Stomach (tissue), 4 donors: ENCODE measurements around the gene JSRP1.

Source experiments
- POLR2A ChIP-seq, 4 donors: fragments of 450-650 bp; IDR thresholded peaks; one replicate each; pipeline ENCODE4 v1.6.1; 2016; ENCODE audit warnings: antibody characterized with exemption in 4 of 4, control low read depth in 2 of 4, mild to moderate bottlenecking in 1 of 4, moderate library complexity in 1 of 4
- POLR2AphosphoS5 ChIP-seq, 3 donors: sonication (generic); formaldehyde crosslinking; IDR thresholded peaks; one replicate each; pipeline ENCODE4 v1.6.1; 2016; ENCODE audit warnings: antibody characterized with exemption in 3 of 3
- TF ChIP-seq, protein P1 (sequence below), 7 experiments: fragments of 450-650 bp in 4 of 7; fragments of 200-600 bp in 3 of 7; sonication (generic) in 3 of 7; IDR thresholded peaks; one replicate each; pipeline ENCODE4 v1.5.1; 2016 to 2019; ENCODE audit warnings: antibody characterized with exemption in 7 of 7, control low read depth in 2 of 7, mild to moderate bottlenecking in 1 of 7

DNA sequence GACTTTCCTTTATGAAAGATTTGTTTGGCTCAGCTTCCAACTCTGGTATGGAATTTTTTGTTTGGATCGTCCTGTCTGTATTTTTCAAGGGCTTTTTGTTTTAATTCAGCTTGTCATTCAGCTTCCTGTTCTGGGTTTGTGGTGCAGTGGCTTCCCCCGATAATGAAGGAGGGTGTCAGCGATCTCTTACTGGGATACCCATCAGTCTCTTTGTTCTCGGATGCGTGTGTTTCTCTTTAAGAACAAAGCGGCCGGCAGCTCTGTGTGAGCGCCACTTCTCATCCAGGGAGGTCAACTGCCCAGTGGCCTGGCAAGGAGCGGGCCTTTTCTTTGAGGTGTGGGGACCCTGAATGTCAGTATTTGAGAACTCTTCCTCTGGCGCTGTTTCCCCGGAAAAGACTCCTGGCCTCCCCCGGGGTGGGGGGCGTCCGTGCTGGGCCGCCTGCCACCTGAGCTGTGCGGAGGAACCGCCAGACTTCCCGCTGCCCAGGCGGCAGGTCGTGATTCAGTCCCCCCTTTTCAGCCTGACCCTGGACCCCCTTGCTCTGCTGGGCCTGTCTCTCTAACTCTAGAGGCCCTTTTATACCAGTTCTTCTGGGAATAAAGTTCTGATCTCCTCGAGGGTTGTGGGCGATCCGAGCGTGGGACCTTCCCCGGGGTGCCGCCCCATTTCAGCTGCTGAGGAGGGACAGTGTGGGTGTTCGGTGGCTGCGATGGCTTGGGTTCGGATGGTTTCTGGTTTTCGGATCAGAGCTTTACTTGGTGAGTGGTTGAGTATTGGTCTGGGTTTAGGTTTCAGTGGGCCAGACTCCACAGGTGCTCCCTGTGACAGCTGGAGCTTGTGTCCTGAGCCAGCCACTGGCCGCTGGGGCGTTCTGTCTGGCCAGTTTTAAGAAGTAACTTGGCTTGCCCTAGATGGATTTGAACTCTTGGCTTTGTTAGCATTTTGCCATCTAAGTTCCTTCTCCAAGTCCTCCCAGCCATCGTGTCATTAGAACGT, 16.1 kb downstream of the JSRP1 start:
- TF ChIP-seq, protein P1, sequence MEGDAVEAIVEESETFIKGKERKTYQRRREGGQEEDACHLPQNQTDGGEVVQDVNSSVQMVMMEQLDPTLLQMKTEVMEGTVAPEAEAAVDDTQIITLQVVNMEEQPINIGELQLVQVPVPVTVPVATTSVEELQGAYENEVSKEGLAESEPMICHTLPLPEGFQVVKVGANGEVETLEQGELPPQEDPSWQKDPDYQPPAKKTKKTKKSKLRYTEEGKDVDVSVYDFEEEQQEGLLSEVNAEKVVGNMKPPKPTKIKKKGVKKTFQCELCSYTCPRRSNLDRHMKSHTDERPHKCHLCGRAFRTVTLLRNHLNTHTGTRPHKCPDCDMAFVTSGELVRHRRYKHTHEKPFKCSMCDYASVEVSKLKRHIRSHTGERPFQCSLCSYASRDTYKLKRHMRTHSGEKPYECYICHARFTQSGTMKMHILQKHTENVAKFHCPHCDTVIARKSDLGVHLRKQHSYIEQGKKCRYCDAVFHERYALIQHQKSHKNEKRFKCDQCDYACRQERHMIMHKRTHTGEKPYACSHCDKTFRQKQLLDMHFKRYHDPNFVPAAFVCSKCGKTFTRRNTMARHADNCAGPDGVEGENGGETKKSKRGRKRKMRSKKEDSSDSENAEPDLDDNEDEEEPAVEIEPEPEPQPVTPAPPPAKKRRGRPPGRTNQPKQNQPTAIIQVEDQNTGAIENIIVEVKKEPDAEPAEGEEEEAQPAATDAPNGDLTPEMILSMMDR (IDR thresholded peaks at IDR 0.05): no peak
- TF ChIP-seq POLR2A (IDR thresholded peaks at IDR 0.05): no peak
- TF ChIP-seq POLR2AphosphoS5 (IDR thresholded peaks at IDR 0.05): no peak
